Measurements from ENCODE around the gene MRPL12.

The MRPL12 gene

DNA sequence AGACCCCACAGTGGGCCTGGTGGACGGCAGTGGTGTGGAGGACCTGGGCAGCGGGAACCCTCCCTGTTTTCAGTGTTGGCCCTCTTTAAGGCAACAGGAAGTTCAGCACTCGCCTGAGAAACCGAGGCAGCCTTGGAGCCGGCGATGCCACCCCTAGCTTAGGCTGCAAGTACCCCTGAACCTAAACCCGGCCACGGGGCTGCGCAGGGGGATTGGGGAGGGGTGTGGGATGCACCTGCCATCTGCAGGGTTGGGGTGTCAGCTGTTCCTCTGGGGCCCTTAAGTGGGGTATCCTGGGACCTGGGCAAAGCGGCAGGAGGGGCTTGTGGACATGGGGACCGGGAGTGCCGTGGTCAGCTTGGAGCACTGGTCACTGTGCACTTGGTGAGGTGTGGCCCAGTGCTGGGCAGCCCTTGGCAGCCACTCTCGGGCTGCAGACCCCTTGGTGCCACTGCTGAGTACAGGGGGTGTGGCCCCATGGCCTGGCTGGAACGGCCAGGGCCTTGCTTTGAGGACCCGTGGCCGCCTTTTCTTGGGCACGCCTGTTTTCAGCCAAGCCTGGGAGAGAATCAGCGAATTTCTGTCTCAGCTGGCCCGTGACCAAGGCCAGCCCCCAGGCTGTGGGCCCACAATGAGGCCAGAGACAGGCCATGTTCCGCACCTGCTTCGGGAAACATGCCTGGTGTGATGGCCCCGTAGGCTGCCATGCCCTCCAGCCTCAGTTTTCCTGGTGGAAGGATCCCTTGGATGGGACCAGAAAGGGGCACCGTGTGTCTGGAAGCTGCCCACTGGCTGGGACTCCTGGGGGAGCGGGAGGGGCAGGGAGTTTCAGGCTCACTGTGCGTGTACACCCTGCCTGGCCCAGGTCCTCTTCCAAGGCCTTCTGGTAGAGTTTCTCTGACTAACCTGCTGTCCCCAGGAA, 4.8 kb downstream of the MRPL12 start (continued):
- TF ChIP-seq, protein P1, sequence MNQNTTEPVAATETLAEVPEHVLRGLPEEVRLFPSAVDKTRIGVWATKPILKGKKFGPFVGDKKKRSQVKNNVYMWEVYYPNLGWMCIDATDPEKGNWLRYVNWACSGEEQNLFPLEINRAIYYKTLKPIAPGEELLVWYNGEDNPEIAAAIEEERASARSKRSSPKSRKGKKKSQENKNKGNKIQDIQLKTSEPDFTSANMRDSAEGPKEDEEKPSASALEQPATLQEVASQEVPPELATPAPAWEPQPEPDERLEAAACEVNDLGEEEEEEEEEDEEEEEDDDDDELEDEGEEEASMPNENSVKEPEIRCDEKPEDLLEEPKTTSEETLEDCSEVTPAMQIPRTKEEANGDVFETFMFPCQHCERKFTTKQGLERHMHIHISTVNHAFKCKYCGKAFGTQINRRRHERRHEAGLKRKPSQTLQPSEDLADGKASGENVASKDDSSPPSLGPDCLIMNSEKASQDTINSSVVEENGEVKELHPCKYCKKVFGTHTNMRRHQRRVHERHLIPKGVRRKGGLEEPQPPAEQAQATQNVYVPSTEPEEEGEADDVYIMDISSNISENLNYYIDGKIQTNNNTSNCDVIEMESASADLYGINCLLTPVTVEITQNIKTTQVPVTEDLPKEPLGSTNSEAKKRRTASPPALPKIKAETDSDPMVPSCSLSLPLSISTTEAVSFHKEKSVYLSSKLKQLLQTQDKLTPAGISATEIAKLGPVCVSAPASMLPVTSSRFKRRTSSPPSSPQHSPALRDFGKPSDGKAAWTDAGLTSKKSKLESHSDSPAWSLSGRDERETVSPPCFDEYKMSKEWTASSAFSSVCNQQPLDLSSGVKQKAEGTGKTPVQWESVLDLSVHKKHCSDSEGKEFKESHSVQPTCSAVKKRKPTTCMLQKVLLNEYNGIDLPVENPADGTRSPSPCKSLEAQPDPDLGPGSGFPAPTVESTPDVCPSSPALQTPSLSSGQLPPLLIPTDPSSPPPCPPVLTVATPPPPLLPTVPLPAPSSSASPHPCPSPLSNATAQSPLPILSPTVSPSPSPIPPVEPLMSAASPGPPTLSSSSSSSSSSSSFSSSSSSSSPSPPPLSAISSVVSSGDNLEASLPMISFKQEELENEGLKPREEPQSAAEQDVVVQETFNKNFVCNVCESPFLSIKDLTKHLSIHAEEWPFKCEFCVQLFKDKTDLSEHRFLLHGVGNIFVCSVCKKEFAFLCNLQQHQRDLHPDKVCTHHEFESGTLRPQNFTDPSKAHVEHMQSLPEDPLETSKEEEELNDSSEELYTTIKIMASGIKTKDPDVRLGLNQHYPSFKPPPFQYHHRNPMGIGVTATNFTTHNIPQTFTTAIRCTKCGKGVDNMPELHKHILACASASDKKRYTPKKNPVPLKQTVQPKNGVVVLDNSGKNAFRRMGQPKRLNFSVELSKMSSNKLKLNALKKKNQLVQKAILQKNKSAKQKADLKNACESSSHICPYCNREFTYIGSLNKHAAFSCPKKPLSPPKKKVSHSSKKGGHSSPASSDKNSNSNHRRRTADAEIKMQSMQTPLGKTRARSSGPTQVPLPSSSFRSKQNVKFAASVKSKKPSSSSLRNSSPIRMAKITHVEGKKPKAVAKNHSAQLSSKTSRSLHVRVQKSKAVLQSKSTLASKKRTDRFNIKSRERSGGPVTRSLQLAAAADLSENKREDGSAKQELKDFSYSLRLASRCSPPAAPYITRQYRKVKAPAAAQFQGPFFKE (tag by site-specific recombination; IDR thresholded peaks at IDR 0.05; ENCODE audit: borderline replicate concordance): no peak
- no peak for TF ChIP-seq ZNF391 (tag by site-specific recombination; IDR thresholded peaks at IDR 0.05; ENCODE audit: borderline replicate concordance, low read depth)
- TF ChIP-seq ZBTB20 (tag by site-specific recombination; IDR thresholded peaks at IDR 0.05): no peak
- TF ChIP-seq ZNF654 (tag by site-specific recombination; IDR thresholded peaks at IDR 0.05; ENCODE audit: low read depth): no peak
- no peak for TF ChIP-seq KLF7 (tag by site-specific recombination; IDR thresholded peaks at IDR 0.05; ENCODE audit: borderline replicate concordance)
- TF ChIP-seq ELK4 (IDR thresholded peaks at IDR 0.05; ENCODE audit: borderline replicate concordance, low read depth, low read length): no peak
- TF ChIP-seq, protein P2, sequence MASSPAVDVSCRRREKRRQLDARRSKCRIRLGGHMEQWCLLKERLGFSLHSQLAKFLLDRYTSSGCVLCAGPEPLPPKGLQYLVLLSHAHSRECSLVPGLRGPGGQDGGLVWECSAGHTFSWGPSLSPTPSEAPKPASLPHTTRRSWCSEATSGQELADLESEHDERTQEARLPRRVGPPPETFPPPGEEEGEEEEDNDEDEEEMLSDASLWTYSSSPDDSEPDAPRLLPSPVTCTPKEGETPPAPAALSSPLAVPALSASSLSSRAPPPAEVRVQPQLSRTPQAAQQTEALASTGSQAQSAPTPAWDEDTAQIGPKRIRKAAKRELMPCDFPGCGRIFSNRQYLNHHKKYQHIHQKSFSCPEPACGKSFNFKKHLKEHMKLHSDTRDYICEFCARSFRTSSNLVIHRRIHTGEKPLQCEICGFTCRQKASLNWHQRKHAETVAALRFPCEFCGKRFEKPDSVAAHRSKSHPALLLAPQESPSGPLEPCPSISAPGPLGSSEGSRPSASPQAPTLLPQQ (tag by site-specific recombination; IDR thresholded peaks at IDR 0.05): peak; percentile 76
- TF ChIP-seq ZNF514 (tag by site-specific recombination; IDR thresholded peaks at IDR 0.05): no peak
- no peak for TF ChIP-seq ZNF394 (tag by site-specific recombination; IDR thresholded peaks at IDR 0.05; ENCODE audit: borderline replicate concordance)
- TF ChIP-seq ZFP37 (tag by site-specific recombination; IDR thresholded peaks at IDR 0.05): no peak
- TF ChIP-seq SP2 (tag by site-specific recombination; IDR thresholded peaks at IDR 0.05): no peak
- TF ChIP-seq ZNF704 (tag by site-specific recombination; IDR thresholded peaks at IDR 0.05): no peak
- no peak for TF ChIP-seq ZNF26 (tag by site-specific recombination; IDR thresholded peaks at IDR 0.05)
- no peak for TF ChIP-seq ZBTB48 (tag by site-specific recombination; IDR thresholded peaks at IDR 0.05)
- TF ChIP-seq ZNF664 (tag by site-specific recombination; IDR thresholded peaks at IDR 0.05): no peak
- TF ChIP-seq ZNF76 (tag by site-specific recombination; IDR thresholded peaks at IDR 0.05; ENCODE audit: borderline replicate concordance, low read depth): no peak
- no peak for TF ChIP-seq ZNF146 (tag by site-specific recombination; IDR thresholded peaks at IDR 0.05)
- TF ChIP-seq GLI4 (tag by site-specific recombination; IDR thresholded peaks at IDR 0.05): no peak
- no peak for TF ChIP-seq ZNF114 (tag by site-specific recombination; IDR thresholded peaks at IDR 0.05)
- TF ChIP-seq ZNF785 (tag by site-specific recombination; IDR thresholded peaks at IDR 0.05): no peak
- TF ChIP-seq AEBP2 (tag by site-specific recombination; IDR thresholded peaks at IDR 0.05; ENCODE audit: borderline replicate concordance): no peak
- TF ChIP-seq FEZF1 (tag by site-specific recombination; IDR thresholded peaks at IDR 0.05): no peak
- TF ChIP-seq ZNF548 (tag by site-specific recombination; IDR thresholded peaks at IDR 0.05): no peak
- no peak for TF ChIP-seq ZNF521 (tag by site-specific recombination; IDR thresholded peaks at IDR 0.05)
- TF ChIP-seq ZNF169 (tag by site-specific recombination; IDR thresholded peaks at IDR 0.05): no peak

All from HEK293 (cell line).